Sigmoid colon (tissue), 7 donors: ENCODE results near the gene KCTD17. TPM values are rescaled to one million over a fixed set of nuclear protein-coding genes. Genes with fewer than 3 reads are reported as not detected.

Experiments
- DNase-seq: peaks from one replicate; pipeline ENCODE4 v3.0.0-alpha.2; 2019
- H3K27ac ChIP-seq, 4 donors: fragments of 200-600 bp; sonication (generic); one replicate each; pipeline ENCODE4 v1.5.1; 2016 to 2019; ENCODE audit warnings: mild to moderate bottlenecking in 1 of 4
- H3K27me3 ChIP-seq, 3 donors: fragments of 200-600 bp; sonication (generic); one replicate each; pipeline ENCODE4 v1.5.1; 2019; ENCODE audit warnings: mild to moderate bottlenecking in 1 of 3
- H3K36me3 ChIP-seq, 4 donors: fragments of 200-600 bp; sonication (generic); one replicate each; pipeline ENCODE4 v1.5.1; 2016 to 2019
- H3K4me1 ChIP-seq, 4 donors: fragments of 200-600 bp; sonication (generic); one replicate each; pipeline ENCODE4 v1.5.1; 2017 to 2019
- H3K4me3 ChIP-seq, 4 donors: fragments of 200-600 bp; sonication (generic); one replicate each; pipeline ENCODE4 v1.5.1; 2017 to 2019; ENCODE audit warnings: mild to moderate bottlenecking in 2 of 4, moderate library complexity in 1 of 4
- H3K9me3 ChIP-seq, 4 donors: fragments of 200-600 bp in 3 of 4; sonication (generic) in 3 of 4; one replicate each; pipeline versions ENCODE4 v1.5.1 to v1.6.1; 2013 to 2019
- EP300 ChIP-seq, 4 donors: sonication (generic); formaldehyde crosslinking; IDR thresholded peaks; one replicate each; pipeline ENCODE4 v1.6.1; 2017; ENCODE audit warnings: antibody characterized with exemption in 4 of 4
- POLR2A ChIP-seq, 2 donors: fragments of 450-650 bp; IDR thresholded peaks; one replicate each; pipeline ENCODE4 v1.6.1; 2016; ENCODE audit warnings: antibody characterized with exemption in 2 of 2, mild to moderate bottlenecking in 2 of 2, moderate library complexity in 2 of 2
- POLR2AphosphoS5 ChIP-seq, 4 donors: sonication (generic); formaldehyde crosslinking; IDR thresholded peaks; one replicate each; pipeline ENCODE4 v1.6.1; 2017; ENCODE audit warnings: antibody characterized with exemption in 4 of 4
- WGBS, 2 donors: extraction: QIAGEN DNeasy Blood & Tissue Kit; methylation state at CpG; one replicate each; pipeline ENCODE4 v1.1.7; 2013; 5-methylcytosine and 5-hydroxymethylcytosine counted together
- intact Hi-C: fragments of 100-400 bp; cut with DNase I; formaldehyde crosslinking; loops from one replicate; pipeline ENCODE4 v1.15.1; 2023
- polyA plus RNA-seq, 3 donors: library from polyadenylated mRNA; stranded (reverse); fragments of 200-250 nt; gene quantifications; one replicate each; pipeline ENCODE4 v1.2.3, GENCODE V29; 2013
- total RNA-seq, 4 donors: library from RNA; depleted of rRNA; stranded (reverse); fragments of >200 nt; gene quantifications; one replicate each; pipeline ENCODE4 v1.1.0, GENCODE V29; 2016
- TF ChIP-seq, protein P1 (sequence below), 4 experiments: fragments of 450-650 bp in 3 of 4; fragments of 200-600 bp in 1 of 4; IDR thresholded peaks; one replicate each; pipeline ENCODE4 v1.5.1; 2016 to 2019; ENCODE audit warnings: antibody characterized with exemption in 4 of 4, mild to moderate bottlenecking in 3 of 4, moderate library complexity in 2 of 4
- donor health status: healthy with polysubstance abuse.
- donor health status: Bipolar disorder and iron deficiency.
- donor health status: healthy.

The KCTD17 gene
- total and polyA plus RNA-seq, 7 donors = 17.8 to 55.5 (median 30.1) TPM

DNA sequence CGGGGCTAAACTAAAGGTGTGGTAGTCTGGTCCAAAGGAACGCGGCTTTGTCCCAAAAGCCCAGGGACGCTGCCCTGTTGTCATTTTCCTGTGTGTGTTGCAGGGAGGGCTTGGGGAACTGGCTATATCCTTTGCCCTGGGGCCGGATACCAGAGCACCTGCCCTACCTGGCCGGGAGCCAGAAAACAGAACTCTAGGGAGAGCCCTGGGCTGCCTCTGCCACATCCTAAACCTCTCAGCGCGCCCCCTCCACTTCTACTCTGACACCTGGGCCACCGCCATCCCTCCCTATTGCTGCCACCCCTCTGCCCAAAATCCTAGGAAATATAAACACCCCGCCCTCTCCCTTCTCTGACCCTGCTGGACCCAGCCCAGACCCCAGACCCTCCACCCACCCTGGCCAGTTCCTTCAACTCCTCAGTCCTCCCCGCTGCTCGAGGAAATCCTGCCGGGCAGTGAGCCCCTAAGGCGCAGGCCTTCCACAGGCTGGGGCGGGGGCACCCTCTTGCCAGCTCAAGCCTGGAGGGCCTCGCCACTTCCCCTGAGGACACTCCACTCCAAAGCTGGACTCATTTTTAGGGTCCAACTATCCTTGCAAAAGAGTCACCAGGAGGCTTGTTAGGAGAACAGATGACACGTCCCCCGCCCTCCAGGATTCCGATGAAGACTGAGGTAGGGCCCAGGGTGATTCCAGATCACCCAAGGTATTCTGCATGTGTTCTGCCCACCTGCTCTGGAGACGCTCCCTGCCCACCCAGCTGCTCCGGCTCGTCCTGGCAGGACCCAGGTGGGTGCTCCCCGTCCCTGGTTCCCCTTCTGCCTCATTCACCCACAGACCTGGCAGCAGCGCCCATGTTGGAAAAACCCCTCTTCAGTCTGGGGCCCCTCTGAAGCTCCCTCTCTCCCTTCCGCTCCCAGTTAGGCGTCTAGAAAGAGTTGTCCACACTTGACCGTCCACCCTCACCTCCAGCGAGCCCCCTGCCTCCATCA is 12.2 kb downstream of the KCTD17 start:
- no peaks in the 10 kb centered on the region for H3K4me1 ChIP-seq
- no peak overlapping the region for H3K27ac ChIP-seq
- 65 to 79% methylated on average over 28 of the region's 28 CpGs for WGBS, 2 donors
- no peak overlapping the region for H3K4me3 ChIP-seq
- intact Hi-C loops = no loop called here
- H3K36me3 ChIP-seq = peaks cover 0 to 27% (median 11%) of the 10 kb centered on the region in 4 donors
- no peak for TF ChIP-seq POLR2AphosphoS5 (IDR thresholded peaks at IDR 0.05)
- no peak for TF ChIP-seq POLR2A (IDR thresholded peaks at IDR 0.05)
- TF ChIP-seq, protein P1, sequence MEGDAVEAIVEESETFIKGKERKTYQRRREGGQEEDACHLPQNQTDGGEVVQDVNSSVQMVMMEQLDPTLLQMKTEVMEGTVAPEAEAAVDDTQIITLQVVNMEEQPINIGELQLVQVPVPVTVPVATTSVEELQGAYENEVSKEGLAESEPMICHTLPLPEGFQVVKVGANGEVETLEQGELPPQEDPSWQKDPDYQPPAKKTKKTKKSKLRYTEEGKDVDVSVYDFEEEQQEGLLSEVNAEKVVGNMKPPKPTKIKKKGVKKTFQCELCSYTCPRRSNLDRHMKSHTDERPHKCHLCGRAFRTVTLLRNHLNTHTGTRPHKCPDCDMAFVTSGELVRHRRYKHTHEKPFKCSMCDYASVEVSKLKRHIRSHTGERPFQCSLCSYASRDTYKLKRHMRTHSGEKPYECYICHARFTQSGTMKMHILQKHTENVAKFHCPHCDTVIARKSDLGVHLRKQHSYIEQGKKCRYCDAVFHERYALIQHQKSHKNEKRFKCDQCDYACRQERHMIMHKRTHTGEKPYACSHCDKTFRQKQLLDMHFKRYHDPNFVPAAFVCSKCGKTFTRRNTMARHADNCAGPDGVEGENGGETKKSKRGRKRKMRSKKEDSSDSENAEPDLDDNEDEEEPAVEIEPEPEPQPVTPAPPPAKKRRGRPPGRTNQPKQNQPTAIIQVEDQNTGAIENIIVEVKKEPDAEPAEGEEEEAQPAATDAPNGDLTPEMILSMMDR (IDR thresholded peaks at IDR 0.05) = no peak
- no peak for TF ChIP-seq EP300 (IDR thresholded peaks at IDR 0.05)
- peaks cover under 1 to 18% (median 15%) of the 10 kb centered on the region in 3 donors for H3K27me3 ChIP-seq
- DNase-seq = no peak
- no peaks in the 10 kb centered on the region for H3K9me3 ChIP-seq

DNA sequence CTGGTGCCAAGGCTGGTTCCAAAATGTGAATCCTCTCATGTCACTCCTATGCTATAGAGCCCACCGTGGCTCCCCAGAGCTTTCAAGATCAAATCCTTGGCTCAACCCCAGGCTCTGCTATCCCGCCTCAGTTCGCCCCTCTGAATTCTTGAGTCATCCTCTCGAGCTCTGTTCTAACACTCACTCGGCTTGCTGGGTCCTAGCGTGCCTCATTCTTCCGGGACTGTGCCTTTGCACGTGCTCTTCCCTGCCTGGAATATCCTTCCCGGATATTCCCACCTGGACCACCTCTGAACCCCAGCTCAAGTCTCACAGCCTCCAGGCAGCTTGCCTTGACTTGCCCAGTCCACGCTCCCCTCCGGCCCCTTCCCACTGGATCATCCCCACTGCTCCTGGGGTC is 13.0 kb downstream of the KCTD17 start:
- WGBS, 2 donors = 91% methylated on average over 11 of the region's 11 CpGs
- no peak overlapping the region for H3K27ac ChIP-seq
- intact Hi-C loops = no loop called here
- no peak for DNase-seq
- H3K4me3 ChIP-seq = no peak overlapping the region
- H3K4me1 ChIP-seq = no peaks in the 10 kb centered on the region
- no peaks in the 10 kb centered on the region for H3K9me3 ChIP-seq
- peaks cover 0 to 18% (median 8%) of the 10 kb centered on the region in 4 donors for H3K36me3 ChIP-seq
- no peak for TF ChIP-seq POLR2A (IDR thresholded peaks at IDR 0.05)
- no peak for TF ChIP-seq POLR2AphosphoS5 (IDR thresholded peaks at IDR 0.05)
- TF ChIP-seq EP300 (IDR thresholded peaks at IDR 0.05) = no peak
- TF ChIP-seq, protein P1 (IDR thresholded peaks at IDR 0.05) = no peak
- peaks cover 7 to 27% (median 23%) of the 10 kb centered on the region in 3 donors for H3K27me3 ChIP-seq

DNA sequence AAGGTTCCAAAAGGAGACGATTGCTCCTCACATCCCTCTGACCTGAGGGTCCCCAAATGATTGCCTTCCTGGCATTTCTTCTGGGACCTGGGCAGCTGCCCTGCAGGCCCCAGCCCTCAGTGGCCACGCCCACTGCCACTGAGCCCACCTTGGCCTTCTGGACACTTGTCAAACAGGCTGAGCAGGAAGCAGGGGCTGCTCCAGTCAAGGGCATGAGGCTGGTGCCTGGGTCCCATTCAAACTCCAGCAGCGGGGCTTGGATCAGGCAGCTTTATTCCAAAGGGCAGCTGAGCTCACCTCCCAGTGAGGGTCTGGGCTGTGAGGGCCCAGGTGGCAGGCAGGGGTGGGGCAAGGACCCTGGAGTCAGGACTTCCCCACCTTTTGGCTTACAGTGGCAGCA is 13.6 kb downstream of the KCTD17 start:
- no peaks in the 10 kb centered on the region for H3K9me3 ChIP-seq
- DNase-seq = no peak
- WGBS, 2 donors = 39 to 75% methylated on average over 3 of the region's 3 CpGs
- peaks cover 0 to 12% (median 2%) of the 10 kb centered on the region in 4 donors for H3K36me3 ChIP-seq
- H3K4me3 ChIP-seq = no peak overlapping the region
- no peak overlapping the region for H3K27ac ChIP-seq
- no peaks in the 10 kb centered on the region for H3K4me1 ChIP-seq
- peaks cover 13 to 33% (median 30%) of the 10 kb centered on the region in 3 donors for H3K27me3 ChIP-seq
- TF ChIP-seq POLR2AphosphoS5 (IDR thresholded peaks at IDR 0.05) (no peak), POLR2A (IDR thresholded peaks at IDR 0.05) (no peak), EP300 (IDR thresholded peaks at IDR 0.05) (no peak)
- TF ChIP-seq, protein P1 (IDR thresholded peaks at IDR 0.05) = no peak
- intact Hi-C loops = no loop called here

DNA sequence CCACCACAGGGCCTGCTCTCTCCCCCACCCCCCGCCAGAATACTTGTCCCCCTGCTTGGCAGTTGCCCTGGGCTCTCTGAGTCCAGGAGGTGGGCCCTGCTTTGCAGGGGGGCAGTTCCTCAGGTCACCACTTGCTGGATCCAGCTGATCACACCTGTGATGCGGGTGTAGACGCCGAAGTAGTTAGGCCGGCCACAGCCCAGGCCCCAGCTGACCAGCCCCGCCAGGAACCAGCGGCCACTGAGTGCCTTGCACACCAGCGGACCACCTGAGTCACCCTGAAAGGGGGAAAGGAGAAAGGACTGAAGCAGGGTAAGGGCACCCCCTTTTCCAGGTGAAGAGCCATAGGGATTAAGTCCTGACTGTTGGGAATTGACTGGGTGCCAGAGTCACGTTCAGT is 14.4 kb downstream of the KCTD17 start:
- peaks cover 18 to 41% (median 38%) of the 10 kb centered on the region in 3 donors for H3K27me3 ChIP-seq
- 89 to 91% methylated on average over 9 of the region's 9 CpGs for WGBS, 2 donors
- H3K4me3 ChIP-seq = no peak overlapping the region
- intact Hi-C loops = no loop called here
- DNase-seq = no peak
- TF ChIP-seq POLR2AphosphoS5 (IDR thresholded peaks at IDR 0.05) (no peak), POLR2A (IDR thresholded peaks at IDR 0.05) (no peak), EP300 (IDR thresholded peaks at IDR 0.05) (no peak)
- TF ChIP-seq, protein P1 (IDR thresholded peaks at IDR 0.05) = no peak
- H3K4me1 ChIP-seq = no peaks in the 10 kb centered on the region
- peaks cover 0 to 4% (median 0%) of the 10 kb centered on the region in 4 donors for H3K36me3 ChIP-seq
- no peak overlapping the region for H3K27ac ChIP-seq
- no peaks in the 10 kb centered on the region for H3K9me3 ChIP-seq
